ENCODE results near the gene STARD10.

DNA sequence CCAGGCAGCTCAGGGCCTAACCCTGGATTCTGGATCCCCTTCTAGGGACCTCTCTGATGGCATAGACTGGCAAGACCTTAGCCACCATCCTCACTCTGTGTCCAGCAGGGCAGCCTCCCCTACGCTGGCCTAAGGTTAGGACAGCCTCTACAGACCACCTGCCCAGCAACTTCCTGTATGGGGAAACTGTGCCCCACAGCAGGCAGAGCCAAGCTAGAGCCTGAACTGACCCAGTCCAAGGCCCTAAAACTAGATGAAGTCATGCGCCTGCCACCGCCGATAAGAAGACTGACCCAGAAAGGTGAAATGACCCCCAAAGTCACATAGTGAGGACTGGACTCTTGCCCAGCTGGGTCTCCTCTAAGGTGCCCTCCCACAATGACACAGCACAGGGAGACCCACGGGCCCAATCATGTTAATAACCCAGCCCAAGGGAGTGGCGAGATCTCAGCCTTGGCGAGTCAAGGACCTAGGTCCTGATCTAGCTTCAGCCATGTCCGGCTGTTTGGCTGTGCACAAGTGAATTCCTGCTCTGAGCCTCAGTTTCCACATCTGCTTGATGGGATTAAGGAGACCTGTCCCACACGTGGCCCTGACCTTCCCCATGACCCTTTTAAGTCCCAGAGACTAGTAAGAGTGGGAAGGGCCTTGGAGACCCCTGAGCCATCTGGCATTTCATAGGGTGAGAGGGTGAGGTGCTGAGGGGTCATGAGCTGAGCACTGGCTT, 17.6 kb downstream of the STARD10 start:
- TF ChIP-seq, protein P1, sequence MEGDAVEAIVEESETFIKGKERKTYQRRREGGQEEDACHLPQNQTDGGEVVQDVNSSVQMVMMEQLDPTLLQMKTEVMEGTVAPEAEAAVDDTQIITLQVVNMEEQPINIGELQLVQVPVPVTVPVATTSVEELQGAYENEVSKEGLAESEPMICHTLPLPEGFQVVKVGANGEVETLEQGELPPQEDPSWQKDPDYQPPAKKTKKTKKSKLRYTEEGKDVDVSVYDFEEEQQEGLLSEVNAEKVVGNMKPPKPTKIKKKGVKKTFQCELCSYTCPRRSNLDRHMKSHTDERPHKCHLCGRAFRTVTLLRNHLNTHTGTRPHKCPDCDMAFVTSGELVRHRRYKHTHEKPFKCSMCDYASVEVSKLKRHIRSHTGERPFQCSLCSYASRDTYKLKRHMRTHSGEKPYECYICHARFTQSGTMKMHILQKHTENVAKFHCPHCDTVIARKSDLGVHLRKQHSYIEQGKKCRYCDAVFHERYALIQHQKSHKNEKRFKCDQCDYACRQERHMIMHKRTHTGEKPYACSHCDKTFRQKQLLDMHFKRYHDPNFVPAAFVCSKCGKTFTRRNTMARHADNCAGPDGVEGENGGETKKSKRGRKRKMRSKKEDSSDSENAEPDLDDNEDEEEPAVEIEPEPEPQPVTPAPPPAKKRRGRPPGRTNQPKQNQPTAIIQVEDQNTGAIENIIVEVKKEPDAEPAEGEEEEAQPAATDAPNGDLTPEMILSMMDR (IDR thresholded peaks at IDR 0.05), result no peak
- no peak for TF ChIP-seq POLR2A (IDR thresholded peaks at IDR 0.05)

All from heart left ventricle (tissue), 13 donors.